ENCODE measurements around the gene PACSIN2. TPM values are rescaled to one million over a fixed set of nuclear protein-coding genes. Genes with fewer than 3 reads are reported as not detected.
A peak's percentile ranks its signal among the peaks of the same experiment; 100 is the strongest.
"Not testable (repeated sequence)": the region's sequence is repeated elsewhere in the genome, so short reads cannot be mapped to it uniquely, and the experiment has no call there.

PACSIN2 gene
- total and polyA plus RNA-seq, 8 donors = 24.9 to 154 (median 71.6) TPM

DNA sequence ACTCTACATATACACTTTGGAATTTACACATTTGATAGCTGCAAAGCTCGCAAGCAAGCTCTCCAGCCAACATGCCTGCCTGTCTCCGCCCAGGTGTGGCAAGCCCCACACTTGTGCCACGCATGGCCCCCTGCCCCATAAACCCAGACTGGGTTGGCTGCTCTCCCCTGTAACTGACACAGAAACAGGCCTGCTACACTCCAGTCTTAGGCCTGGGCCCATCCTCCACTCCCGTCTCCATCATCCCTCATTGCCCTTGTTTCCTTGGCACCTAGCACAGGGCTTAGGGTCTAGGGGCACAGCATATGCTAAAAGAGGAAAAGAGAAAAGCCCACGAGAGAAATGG is 41.4 kb downstream of the PACSIN2 start:
- Histone ChIP-seq H3K4me3 (no peak overlapping the region), H3K36me3 (no peaks in the 10 kb centered on the region), H3K4me1 (peaks cover 30 to 87% (median 51%) of the 10 kb centered on the region in 4 donors), H3K27ac (peak overlapping the region in 2 of 5 donors; percentile 34 to 73), H3K9me3 (no peaks in the 10 kb centered on the region), H3K27me3 (no peaks in the 10 kb centered on the region)
- WGBS, 5 donors = 72 to 81% (median 77%) methylated on average over 5 of the region's 5 CpGs
- intact Hi-C loops (cut with DNase I; ENCODE audit: low total_unique reads) = no loop called here
- TF ChIP-seq POLR2A (IDR thresholded peaks at IDR 0.05) (no peak), POLR2AphosphoS5 (IDR thresholded peaks at IDR 0.05) (no peak), EP300 (IDR thresholded peaks at IDR 0.05) (no peak)
- TF ChIP-seq, protein P1, sequence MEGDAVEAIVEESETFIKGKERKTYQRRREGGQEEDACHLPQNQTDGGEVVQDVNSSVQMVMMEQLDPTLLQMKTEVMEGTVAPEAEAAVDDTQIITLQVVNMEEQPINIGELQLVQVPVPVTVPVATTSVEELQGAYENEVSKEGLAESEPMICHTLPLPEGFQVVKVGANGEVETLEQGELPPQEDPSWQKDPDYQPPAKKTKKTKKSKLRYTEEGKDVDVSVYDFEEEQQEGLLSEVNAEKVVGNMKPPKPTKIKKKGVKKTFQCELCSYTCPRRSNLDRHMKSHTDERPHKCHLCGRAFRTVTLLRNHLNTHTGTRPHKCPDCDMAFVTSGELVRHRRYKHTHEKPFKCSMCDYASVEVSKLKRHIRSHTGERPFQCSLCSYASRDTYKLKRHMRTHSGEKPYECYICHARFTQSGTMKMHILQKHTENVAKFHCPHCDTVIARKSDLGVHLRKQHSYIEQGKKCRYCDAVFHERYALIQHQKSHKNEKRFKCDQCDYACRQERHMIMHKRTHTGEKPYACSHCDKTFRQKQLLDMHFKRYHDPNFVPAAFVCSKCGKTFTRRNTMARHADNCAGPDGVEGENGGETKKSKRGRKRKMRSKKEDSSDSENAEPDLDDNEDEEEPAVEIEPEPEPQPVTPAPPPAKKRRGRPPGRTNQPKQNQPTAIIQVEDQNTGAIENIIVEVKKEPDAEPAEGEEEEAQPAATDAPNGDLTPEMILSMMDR (IDR thresholded peaks at IDR 0.05) = no peak
- DNase-seq = no peak

DNA sequence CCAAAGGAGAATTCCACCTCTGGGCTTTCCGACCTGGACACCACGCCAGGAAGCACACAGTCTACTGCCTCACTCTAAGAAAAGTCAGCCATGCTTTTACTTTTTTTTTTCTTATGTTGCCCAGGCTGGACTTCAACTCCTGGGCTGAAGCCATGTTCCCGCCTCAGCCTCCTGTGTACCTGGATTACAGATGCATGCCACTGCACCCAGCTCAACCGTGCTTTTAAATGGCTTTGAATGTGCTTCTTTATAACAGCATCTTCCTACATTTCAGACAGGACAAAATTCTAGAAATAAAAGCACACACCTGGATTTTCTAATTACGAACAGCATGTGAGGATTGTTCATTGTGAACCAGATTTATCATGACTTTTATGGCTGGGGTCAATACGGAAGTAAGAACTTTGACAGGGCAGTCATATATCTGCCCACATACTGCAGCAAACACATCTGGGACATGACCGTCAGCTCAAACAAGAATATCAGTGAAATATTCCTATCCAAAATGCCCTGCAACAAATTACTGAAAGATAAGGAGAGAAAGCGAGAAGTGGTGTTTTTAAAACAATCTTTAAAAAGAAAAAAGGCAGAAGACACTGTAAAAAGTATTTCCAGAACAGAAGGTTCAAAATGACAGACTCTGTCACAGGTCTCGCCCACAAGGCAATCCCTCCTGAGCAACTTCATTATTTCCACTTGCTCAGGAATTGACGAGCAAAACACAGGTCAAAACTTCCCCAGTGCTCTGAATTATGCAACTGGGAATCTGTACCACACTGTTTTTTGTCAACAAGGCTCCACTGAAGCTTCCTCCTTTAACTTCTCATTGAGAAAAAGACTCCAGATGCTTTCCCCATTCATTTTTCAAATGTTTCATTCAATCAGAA is 42.1 kb downstream of the PACSIN2 start:
- peak in 1 of 2 donors; percentile 57 for DNase-seq
- H3K4me3 ChIP-seq = no peak overlapping the region
- peaks cover 0 to under 1% (median 0%) of the 10 kb centered on the region in 4 donors for H3K36me3 ChIP-seq
- 57 to 67% (median 65%) methylated on average over 10 of the region's 10 CpGs for WGBS, 5 donors
- H3K27ac ChIP-seq = peak overlapping the region in 2 of 5 donors; percentile 34 to 73
- intact Hi-C loops (cut with DNase I; ENCODE audit: low total_unique reads) = no loop called here
- H3K4me1 ChIP-seq = peaks cover 24 to 87% (median 45%) of the 10 kb centered on the region in 4 donors
- no peaks in the 10 kb centered on the region for H3K27me3 ChIP-seq
- no peaks in the 10 kb centered on the region for H3K9me3 ChIP-seq
- no peak for TF ChIP-seq EP300 (IDR thresholded peaks at IDR 0.05)
- TF ChIP-seq POLR2A (IDR thresholded peaks at IDR 0.05) = no peak
- no peak for TF ChIP-seq POLR2AphosphoS5 (IDR thresholded peaks at IDR 0.05)
- TF ChIP-seq, protein P1 (IDR thresholded peaks at IDR 0.05) = no peak

DNA sequence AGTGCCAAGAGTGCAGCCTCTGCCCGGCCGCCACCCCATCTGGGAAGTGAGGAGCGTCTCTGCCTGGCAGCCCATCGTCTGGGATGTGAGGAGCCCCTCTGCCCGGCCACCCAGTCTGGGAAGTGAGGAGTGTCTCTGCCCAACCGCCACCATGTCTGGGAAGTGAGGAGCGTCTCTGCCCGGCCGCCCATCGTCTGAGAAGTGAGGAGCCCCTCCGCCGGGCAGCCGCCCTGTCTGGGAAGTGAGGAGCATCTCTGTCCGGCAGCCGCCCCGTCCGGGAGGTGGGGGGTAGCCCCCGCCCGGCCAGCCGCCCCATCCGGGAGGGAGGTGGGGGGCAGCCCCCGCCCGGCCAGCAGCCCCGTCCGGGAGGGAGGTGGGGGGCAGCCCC is 43.5 kb downstream of the PACSIN2 start:
- H3K36me3 ChIP-seq; H3K9me3 ChIP-seq; H3K27ac ChIP-seq; intact Hi-C loops (cut with DNase I; ENCODE audit: low total_unique reads); DNase-seq; H3K4me3 ChIP-seq; H3K27me3 ChIP-seq: not testable (repeated sequence)
- WGBS, 5 donors = 92 to 98% (median 97%) methylated on average over 12 to 25 of the region's 25 CpGs
- peaks cover 22 to 79% (median 46%) of the 10 kb centered on the region in 4 donors for H3K4me1 ChIP-seq

DNA sequence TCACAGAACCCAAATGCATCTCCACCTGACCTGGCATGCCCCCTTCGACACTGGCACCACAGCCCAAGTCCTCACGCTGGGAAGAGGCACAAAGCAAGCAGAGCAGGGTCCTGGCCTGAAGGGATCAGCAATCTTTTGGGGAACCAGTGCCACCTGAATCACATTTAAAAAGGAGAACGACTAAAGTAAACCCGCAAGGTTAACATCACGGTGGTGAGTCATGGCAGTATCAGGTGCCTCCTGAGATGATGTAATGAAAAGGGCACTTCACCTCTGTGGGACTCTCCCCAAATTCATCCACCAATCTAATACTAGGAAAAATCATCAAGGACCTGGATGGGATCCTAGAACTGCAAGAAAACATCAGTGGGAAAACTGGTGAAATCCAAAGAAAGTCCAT is 44.9 kb downstream of the PACSIN2 start:
- peak overlapping the region in 3 of 5 donors; percentile 10 to 60 (median 16) for H3K27ac ChIP-seq
- 62 to 75% (median 72%) methylated on average over 5 of the region's 5 CpGs for WGBS, 5 donors

More for the DNA sequence above, 44.9 kb downstream of the PACSIN2 start:
- peaks cover 22 to 83% (median 43%) of the 10 kb centered on the region in 4 donors for H3K4me1 ChIP-seq
- intact Hi-C loops (cut with DNase I; ENCODE audit: low total_unique reads) = no loop called here
- H3K4me3 ChIP-seq = no peak overlapping the region
- H3K9me3 ChIP-seq = no peaks in the 10 kb centered on the region
- H3K27me3 ChIP-seq = no peaks in the 10 kb centered on the region
- peaks cover 0 to 3% (median 0%) of the 10 kb centered on the region in 4 donors for H3K36me3 ChIP-seq
- no peak for DNase-seq
- TF ChIP-seq POLR2A (IDR thresholded peaks at IDR 0.05) = no peak
- no peak for TF ChIP-seq EP300 (IDR thresholded peaks at IDR 0.05)
- no peak for TF ChIP-seq POLR2AphosphoS5 (IDR thresholded peaks at IDR 0.05)
- TF ChIP-seq, protein P1 (IDR thresholded peaks at IDR 0.05) = no peak
